ENCODE measurements around the gene WAPL. TPM values are rescaled to one million over a fixed set of nuclear protein-coding genes. Genes with fewer than 3 reads are reported as not detected.

Gene WAPL
- polyA plus RNA-seq, 3 donors: 17.8 to 26.5 (median 18.3) TPM

- no peak overlapping the region for H3K4me3 ChIP-seq (replicated peaks in 1 of 3; ENCODE audit: low read depth in 2 of 3, low read length in 3 of 3)
- no peaks in the 10 kb centered on the region for H3K27me3 ChIP-seq (ENCODE audit: control insufficient read depth in 2 of 2, insufficient read depth in 2 of 2, low read length in 2 of 2)
- no peaks in the 10 kb centered on the region for H3K4me1 Mint-ChIP-seq
- no CpG with 5 or more reads among the region's 1 CpG for WGBS (ENCODE audit: insufficient coverage)
- intact Hi-C loops (cut with micrococcal nuclease): no loop called here
- TF ChIP-seq, protein P1, sequence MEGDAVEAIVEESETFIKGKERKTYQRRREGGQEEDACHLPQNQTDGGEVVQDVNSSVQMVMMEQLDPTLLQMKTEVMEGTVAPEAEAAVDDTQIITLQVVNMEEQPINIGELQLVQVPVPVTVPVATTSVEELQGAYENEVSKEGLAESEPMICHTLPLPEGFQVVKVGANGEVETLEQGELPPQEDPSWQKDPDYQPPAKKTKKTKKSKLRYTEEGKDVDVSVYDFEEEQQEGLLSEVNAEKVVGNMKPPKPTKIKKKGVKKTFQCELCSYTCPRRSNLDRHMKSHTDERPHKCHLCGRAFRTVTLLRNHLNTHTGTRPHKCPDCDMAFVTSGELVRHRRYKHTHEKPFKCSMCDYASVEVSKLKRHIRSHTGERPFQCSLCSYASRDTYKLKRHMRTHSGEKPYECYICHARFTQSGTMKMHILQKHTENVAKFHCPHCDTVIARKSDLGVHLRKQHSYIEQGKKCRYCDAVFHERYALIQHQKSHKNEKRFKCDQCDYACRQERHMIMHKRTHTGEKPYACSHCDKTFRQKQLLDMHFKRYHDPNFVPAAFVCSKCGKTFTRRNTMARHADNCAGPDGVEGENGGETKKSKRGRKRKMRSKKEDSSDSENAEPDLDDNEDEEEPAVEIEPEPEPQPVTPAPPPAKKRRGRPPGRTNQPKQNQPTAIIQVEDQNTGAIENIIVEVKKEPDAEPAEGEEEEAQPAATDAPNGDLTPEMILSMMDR (IDR thresholded peaks at IDR 0.05): no peak
- H3K4me3 Mint-ChIP-seq: no peak overlapping the region
- H3K4me1 ChIP-seq (ENCODE audit: control insufficient read depth in 1 of 2, insufficient read depth in 2 of 2, low read length in 2 of 2): no peaks in the 10 kb centered on the region
- H3K27ac Mint-ChIP-seq: no peak overlapping the region
- peaks cover 42 to 84% of the 10 kb centered on the region in 2 donors for H3K36me3 ChIP-seq (replicated peaks in 1 of 2; ENCODE audit: control insufficient read depth in 1 of 2, insufficient read depth in 2 of 2, low read length in 2 of 2)
- no peak for DNase-seq
- peaks cover 74% of the 10 kb centered on the region for H4K20me1 ChIP-seq (ENCODE audit: insufficient read depth, low read length)
- peaks cover 0 to 1% (median 0%) of the 10 kb centered on the region in 3 donors for H3K27me3 Mint-ChIP-seq (ENCODE audit: low read depth in 3 of 3)
- H2AFZ ChIP-seq (ENCODE audit: insufficient read depth, low read depth, low read length, poor library complexity, severe bottlenecking): no peak overlapping the region
- no peaks in the 10 kb centered on the region for H3K9me3 Mint-ChIP-seq
- H3K36me3 Mint-ChIP-seq: peaks cover 47 to 67% of the 10 kb centered on the region in 2 donors
- no peaks in the 10 kb centered on the region for H3K9me3 ChIP-seq (replicated peaks in 1 of 2; ENCODE audit: control insufficient read depth in 1 of 2, insufficient read depth in 1 of 2, low read length in 2 of 2)
- H3K79me2 ChIP-seq (ENCODE audit: insufficient read depth, low read length): peaks cover 23% of the 10 kb centered on the region
- H3K27ac ChIP-seq (ENCODE audit: low read depth in 1 of 2, low read length in 2 of 2): no peak overlapping the region
- H3K9ac ChIP-seq (ENCODE audit: insufficient read depth, low read length, poor library complexity, severe bottlenecking): no peak overlapping the region
- H3K4me2 ChIP-seq (replicated peaks; ENCODE audit: extremely low read depth, low read length, poor library complexity, severe bottlenecking): no peak overlapping the region
These were observed 41.0 kb downstream of the WAPL start for GRCh38 chr10:86480571-86480970.

- WGBS (ENCODE audit: insufficient coverage): no CpG with 5 or more reads among the region's 3 CpGs
- no peaks in the 10 kb centered on the region for H3K9me3 ChIP-seq (replicated peaks in 1 of 2; ENCODE audit: control insufficient read depth in 1 of 2, insufficient read depth in 1 of 2, low read length in 2 of 2)
- intact Hi-C loops (cut with micrococcal nuclease): no loop called here
- Mint-ChIP-seq H3K4me3 (no peak overlapping the region), H3K27ac (no peak overlapping the region), H3K4me1 (no peaks in the 10 kb centered on the region), H3K27me3 (ENCODE audit: low read depth in 3 of 3) (peaks cover 0 to 1% (median 0%) of the 10 kb centered on the region in 3 donors), H3K9me3 (no peaks in the 10 kb centered on the region), H3K36me3 (peaks cover 46 to 73% of the 10 kb centered on the region in 2 donors)
- no peak overlapping the region for H2AFZ ChIP-seq (ENCODE audit: insufficient read depth, low read depth, low read length, poor library complexity, severe bottlenecking)
- no peak overlapping the region for H3K4me3 ChIP-seq (replicated peaks in 1 of 3; ENCODE audit: low read depth in 2 of 3, low read length in 3 of 3)
- H3K4me1 ChIP-seq (ENCODE audit: control insufficient read depth in 1 of 2, insufficient read depth in 2 of 2, low read length in 2 of 2): no peaks in the 10 kb centered on the region
- H3K4me2 ChIP-seq (replicated peaks; ENCODE audit: extremely low read depth, low read length, poor library complexity, severe bottlenecking): no peak overlapping the region
- DNase-seq: no peak
- H3K27me3 ChIP-seq (ENCODE audit: control insufficient read depth in 2 of 2, insufficient read depth in 2 of 2, low read length in 2 of 2): no peaks in the 10 kb centered on the region
- H3K9ac ChIP-seq (ENCODE audit: insufficient read depth, low read length, poor library complexity, severe bottlenecking): no peak overlapping the region
- TF ChIP-seq, protein P1 (IDR thresholded peaks at IDR 0.05): no peak
- peaks cover 78 to 97% of the 10 kb centered on the region in 2 donors for H3K36me3 ChIP-seq (replicated peaks in 1 of 2; ENCODE audit: control insufficient read depth in 1 of 2, insufficient read depth in 2 of 2, low read length in 2 of 2)
- H3K79me2 ChIP-seq (ENCODE audit: insufficient read depth, low read length): peaks cover 23% of the 10 kb centered on the region
- no peak overlapping the region for H3K27ac ChIP-seq (ENCODE audit: low read depth in 1 of 2, low read length in 2 of 2)
- H4K20me1 ChIP-seq (ENCODE audit: insufficient read depth, low read length): peaks cover 67% of the 10 kb centered on the region
These were observed 49.5 kb downstream of the WAPL start for GRCh38 chr10:86472061-86472460.

Data from CD14-positive monocyte (primary cell).